Measurements from ENCODE around the gene DNAJC19. TPM values are rescaled to one million over a fixed set of nuclear protein-coding genes. Genes with fewer than 3 reads are reported as not detected.

DNAJC19 gene
- total RNA-seq, 1 donor from 2014 or later, result 39.3 TPM

GRCh38 chr3:180962530-180962929, 27.0 kb downstream of the DNAJC19 start:
- intact Hi-C loops (cut with micrococcal nuclease), result no loop called here

GRCh38 chr3:180961552-180961951, 28.0 kb downstream of the DNAJC19 start:
- intact Hi-C loops (cut with micrococcal nuclease), result no loop called here

GRCh38 chr3:180961087-180961486, 28.4 kb downstream of the DNAJC19 start:
- intact Hi-C loops (cut with micrococcal nuclease), result no loop called here

GRCh38 chr3:180959691-180960090, 29.8 kb downstream of the DNAJC19 start:
- intact Hi-C loops (cut with micrococcal nuclease), result loop anchor here (5.0 kb wide), 1 partner anchor 47 kb away; the partner anchor contains the start of gene FXR1

GRCh38 chr3:180947761-180948390, 41.7 kb downstream of the DNAJC19 start:
- intact Hi-C loops (cut with micrococcal nuclease), result no loop called here

GRCh38 chr3:180940826-180941225, 48.7 kb downstream of the DNAJC19 start:
- intact Hi-C loops (cut with micrococcal nuclease), result no loop called here

- intact Hi-C loops (cut with micrococcal nuclease), result no loop called here
Observed at GRCh38 chr3:180934638-180935037, 54.9 kb downstream of the DNAJC19 start.

Other genes with a start within 250 kb of the DNAJC19 start
- 123 and 135 TPM in 2 replicates for gene FXR1, start 77.1 kb downstream of the DNAJC19 start, total RNA-seq

All from T-helper 2 cell treated with Interferon-gamma antibody and Interleukin-4, amounts not matched to agents 100 ng/mL and 5 ng/mL, for 36 hours (primary cell).